Tibial artery (tissue), 4 donors: ENCODE measurements around the gene PBX1.

Experiments
- DNase-seq, 2 donors: peaks; one replicate each; pipeline ENCODE4 v3.0.0-alpha.2; 2019
- H3K27ac ChIP-seq, 2 donors: fragments of 200-600 bp; sonication (generic) in 1 of 2; 1 replicate in 1 of 2; 2 replicates in 1 of 2; pipeline ENCODE4 v1.5.1; 2018 to 2019; ENCODE audit warnings: mild to moderate bottlenecking in 1 of 2
- H3K27me3 ChIP-seq, 2 donors: fragments of 200-600 bp; sonication (generic) in 1 of 2; one replicate each; pipeline versions ENCODE4 v1.5.1 to v1.6.0; 2016 to 2019
- H3K36me3 ChIP-seq, 3 donors: fragments of 200-600 bp; sonication (generic) in 2 of 3; one replicate each; pipeline ENCODE4 v1.5.1; 2016 to 2019; ENCODE audit warnings: mild to moderate bottlenecking in 2 of 3
- H3K4me1 ChIP-seq, 4 donors: fragments of 200-600 bp; sonication (generic) in 2 of 4; 1 replicate in 3 of 4; 2 replicates in 1 of 4; pipeline ENCODE4 v1.5.1; 2016 to 2019
- H3K4me3 ChIP-seq, 2 donors: fragments of 200-600 bp; sonication (generic) in 1 of 2; 1 replicate in 1 of 2; 2 replicates in 1 of 2; pipeline ENCODE4 v1.5.1; 2018 to 2019; ENCODE audit warnings: mild to moderate bottlenecking in 2 of 2
- H3K9me3 ChIP-seq, 3 donors: fragments of 200-600 bp; sonication (generic) in 1 of 3; one replicate each; pipeline ENCODE4 v1.5.1; 2016 to 2019
- CTCF ChIP-seq, 2 experiments: fragments of 200-600 bp in 1 of 2; fragments of 450-650 bp in 1 of 2; IDR thresholded peaks; one replicate each; pipeline ENCODE4 v1.5.1; 2017 to 2019; ENCODE audit warnings: antibody characterized with exemption in 2 of 2, mild to moderate bottlenecking in 1 of 2, moderate library complexity in 1 of 2
- intact Hi-C: fragments of 100-400 bp; cut with DNase I; formaldehyde crosslinking; loops from one replicate; pipeline ENCODE4 v1.15.0; 2023; ENCODE audit warnings: low total_unique reads

Gene PBX1

DNA sequence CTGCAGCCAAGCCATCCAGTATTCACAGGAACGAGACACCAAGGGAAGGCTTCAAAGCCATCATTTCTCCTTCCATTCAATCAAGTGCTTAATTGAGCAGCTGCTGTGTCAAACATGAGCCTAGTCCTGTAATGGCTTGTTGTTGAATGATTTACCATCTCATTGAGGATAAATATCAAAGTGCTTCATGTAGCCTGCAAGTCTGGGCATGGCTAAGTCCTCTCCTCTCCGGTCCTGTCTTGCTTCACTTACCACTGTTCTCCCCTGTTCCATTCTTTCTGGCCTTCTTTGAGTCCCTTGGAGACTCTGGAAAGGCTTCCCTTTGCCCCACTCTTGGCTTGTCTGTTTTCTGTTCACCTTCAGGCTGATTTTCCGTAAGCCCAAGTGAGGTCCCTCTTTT, 279.8 kb downstream of the PBX1 start:
- TF ChIP-seq CTCF (IDR thresholded peaks at IDR 0.05), result no peak
- H3K27me3 ChIP-seq, result no peaks in the 10 kb centered on the region
- no peak overlapping the region for H3K27ac ChIP-seq
- peaks cover 0 to 37% (median 14%) of the 10 kb centered on the region in 3 donors for H3K36me3 ChIP-seq
- H3K4me3 ChIP-seq, result no peak overlapping the region
- no peak for DNase-seq
- intact Hi-C loops, result no loop called here
- H3K4me1 ChIP-seq, result no peaks in the 10 kb centered on the region
- H3K9me3 ChIP-seq, result no peaks in the 10 kb centered on the region

DNA sequence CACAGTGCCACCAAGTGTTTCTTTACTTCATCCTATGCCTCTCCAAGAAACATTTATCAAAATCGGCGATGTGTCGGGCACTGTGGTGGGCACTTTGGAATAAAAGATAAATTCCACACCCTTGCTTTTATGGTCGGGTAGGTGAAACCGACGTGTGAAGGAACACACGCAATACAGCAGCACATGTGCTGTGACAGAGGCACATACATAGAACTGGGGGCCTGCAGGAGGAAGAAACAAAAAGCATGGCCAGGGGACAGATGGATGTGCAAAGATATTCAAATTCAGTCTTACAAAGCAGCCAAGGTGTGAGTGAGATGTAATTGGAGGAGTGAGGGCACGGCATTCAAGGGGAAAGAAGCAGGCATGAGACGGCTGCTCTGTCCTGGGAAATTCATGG, 282.0 kb downstream of the PBX1 start:
- TF ChIP-seq CTCF (IDR thresholded peaks at IDR 0.05), result no peak
- Histone ChIP-seq H3K27ac (no peak overlapping the region), H3K36me3 (peaks cover 0 to 41% (median 19%) of the 10 kb centered on the region in 3 donors), H3K4me1 (no peaks in the 10 kb centered on the region), H3K4me3 (no peak overlapping the region), H3K27me3 (no peaks in the 10 kb centered on the region), H3K9me3 (no peaks in the 10 kb centered on the region)
- no peak for DNase-seq
- intact Hi-C loops, result no loop called here

GRCh38 chr1:164841702-164842465, 282.9 kb downstream of the PBX1 start:
- H3K27me3 ChIP-seq, result no peaks in the 10 kb centered on the region
- TF ChIP-seq CTCF (IDR thresholded peaks at IDR 0.05), result no peak
- H3K4me1 ChIP-seq, result no peaks in the 10 kb centered on the region
- H3K4me3 ChIP-seq, result no peak overlapping the region
- H3K9me3 ChIP-seq, result no peaks in the 10 kb centered on the region
- no peak for DNase-seq
- intact Hi-C loops, result no loop called here
- H3K36me3 ChIP-seq, result peaks cover 7 to 41% (median 23%) of the 10 kb centered on the region in 3 donors
- no peak overlapping the region for H3K27ac ChIP-seq

DNA sequence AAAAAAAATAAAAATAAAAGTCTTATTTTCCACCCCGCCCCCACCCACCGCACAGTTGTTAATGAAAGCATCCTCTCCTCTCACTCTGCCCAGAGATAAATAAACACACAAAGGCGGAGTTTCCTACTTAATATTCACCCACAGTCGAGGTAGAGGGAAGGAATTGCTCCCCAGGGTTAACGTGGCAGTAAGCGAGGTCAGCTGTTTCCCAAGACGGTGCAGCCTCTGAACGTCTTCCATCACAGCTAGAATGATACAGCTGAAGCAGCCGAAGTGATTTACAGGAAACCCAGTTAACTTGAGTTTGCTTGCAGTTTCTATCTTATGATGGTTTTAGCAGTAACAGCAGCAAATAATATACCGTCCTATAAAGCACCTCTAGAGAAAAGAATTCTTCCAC, 283.9 kb downstream of the PBX1 start:
- no peak for TF ChIP-seq CTCF (IDR thresholded peaks at IDR 0.05)
- H3K36me3 ChIP-seq, result peaks cover 14 to 49% (median 29%) of the 10 kb centered on the region in 3 donors
- H3K9me3 ChIP-seq, result no peaks in the 10 kb centered on the region
- intact Hi-C loops, result no loop called here
- no peaks in the 10 kb centered on the region for H3K4me1 ChIP-seq
- no peak overlapping the region for H3K4me3 ChIP-seq
- DNase-seq, result no peak
- H3K27ac ChIP-seq, result no peak overlapping the region
- H3K27me3 ChIP-seq, result no peaks in the 10 kb centered on the region

DNA sequence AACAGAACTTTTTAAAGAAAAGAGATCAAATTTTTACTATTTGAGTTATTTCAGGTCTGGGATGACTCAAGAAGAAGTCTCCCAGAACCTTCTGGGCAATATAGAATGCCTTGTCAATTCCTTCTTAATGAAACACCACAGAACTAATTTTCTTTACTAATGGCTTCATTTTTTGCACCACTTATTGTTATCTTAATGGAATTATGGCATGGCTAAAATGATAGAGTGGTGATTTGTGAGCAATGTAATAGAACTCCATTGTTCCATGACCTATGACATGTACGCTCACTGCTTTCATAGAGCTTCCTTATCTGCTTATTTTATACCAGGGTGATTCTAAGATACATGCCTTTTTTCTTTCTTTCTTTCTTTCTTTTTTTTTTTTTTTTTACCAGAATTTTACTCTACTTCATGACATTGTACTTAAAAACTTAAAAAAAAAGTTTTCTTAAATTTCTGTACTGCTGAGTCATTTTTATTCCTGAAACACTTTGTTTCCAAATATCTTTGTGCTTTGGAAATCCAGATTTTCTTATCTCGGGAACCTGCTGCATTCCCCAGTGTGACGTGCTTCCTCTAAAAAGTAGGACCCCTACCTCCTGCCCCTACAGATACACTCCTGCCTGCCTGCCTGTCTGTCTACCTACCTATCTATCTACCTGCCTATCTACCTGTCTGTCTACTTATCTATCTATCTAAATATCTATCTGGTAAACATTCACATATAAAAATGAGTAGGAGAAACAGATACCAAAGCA, 284.9 kb downstream of the PBX1 start:
- H3K27ac ChIP-seq, result no peak overlapping the region
- no peaks in the 10 kb centered on the region for H3K27me3 ChIP-seq
- no peaks in the 10 kb centered on the region for H3K4me1 ChIP-seq
- intact Hi-C loops, result no loop called here
- no peaks in the 10 kb centered on the region for H3K9me3 ChIP-seq
- no peak for DNase-seq
- no peak for TF ChIP-seq CTCF (IDR thresholded peaks at IDR 0.05)
- no peak overlapping the region for H3K4me3 ChIP-seq
- H3K36me3 ChIP-seq, result peaks cover 14 to 50% (median 34%) of the 10 kb centered on the region in 3 donors
